Upper lobe of left lung (tissue), 4 donors: Measurements from ENCODE around the gene ADTRP.

Experiments
- CTCF ChIP-seq, 6 experiments: fragments of 450-650 bp in 4 of 6; fragments of 200-600 bp in 2 of 6; sonication (generic) in 2 of 6; IDR thresholded peaks; one replicate each; pipeline ENCODE4 v1.5.1; 2016 to 2019; ENCODE audit warnings: antibody characterized with exemption in 6 of 6
- POLR2A ChIP-seq, 4 donors: fragments of 450-650 bp; IDR thresholded peaks; one replicate each; pipeline ENCODE4 v1.5.1; 2016 to 2017; ENCODE audit warnings: antibody characterized with exemption in 4 of 4, mild to moderate bottlenecking in 2 of 4
- POLR2AphosphoS5 ChIP-seq, 2 donors: sonication (generic); formaldehyde crosslinking; IDR thresholded peaks; one replicate each; pipeline ENCODE4 v1.5.1; 2017; ENCODE audit warnings: antibody characterized with exemption in 2 of 2

GRCh38 chr6:11665604-11666326, 112.8 kb downstream of the ADTRP start:
- TF ChIP-seq CTCF (IDR thresholded peaks at IDR 0.05) (no peak), POLR2A (IDR thresholded peaks at IDR 0.05) (no peak), POLR2AphosphoS5 (IDR thresholded peaks at IDR 0.05) (no peak)
